BE2C (cell line): ENCODE measurements around the gene TIFAB.

Experiments
- DNase-seq: peaks from one replicate; pipeline ENCODE4 v3.0.0-alpha.2; 2020
- H3K27me3 ChIP-seq: fragments of 250-450 bp; sonication (Bioruptor Pico); 2 replicates; pipeline ENCODE4 v1.5.1; 2020; ENCODE audit warnings: mild to moderate bottlenecking
- H3K36me3 ChIP-seq: fragments of 250-450 bp; sonication (Bioruptor Pico); 2 replicates; pipeline ENCODE4 v1.5.1; 2020; ENCODE audit warnings: mild to moderate bottlenecking
- H3K4me1 ChIP-seq: fragments of 250-450 bp; sonication (Bioruptor Pico); 2 replicates; pipeline ENCODE4 v1.5.1; 2020
- H3K4me3 ChIP-seq: 2 replicates; pipeline ENCODE4 v1.5.1; 2011; ENCODE audit warnings: low read depth, low read length
- H3K9me3 ChIP-seq: fragments of 250-450 bp; sonication (Bioruptor Pico); 2 replicates; pipeline ENCODE4 v1.5.1; 2020
- TF ChIP-seq, protein P1 (sequence below): IDR thresholded peaks from 2 replicates; pipeline ENCODE4 v1.5.1; 2012; ENCODE audit warnings: mild to moderate bottlenecking, low read depth, low read length

TIFAB gene

DNA sequence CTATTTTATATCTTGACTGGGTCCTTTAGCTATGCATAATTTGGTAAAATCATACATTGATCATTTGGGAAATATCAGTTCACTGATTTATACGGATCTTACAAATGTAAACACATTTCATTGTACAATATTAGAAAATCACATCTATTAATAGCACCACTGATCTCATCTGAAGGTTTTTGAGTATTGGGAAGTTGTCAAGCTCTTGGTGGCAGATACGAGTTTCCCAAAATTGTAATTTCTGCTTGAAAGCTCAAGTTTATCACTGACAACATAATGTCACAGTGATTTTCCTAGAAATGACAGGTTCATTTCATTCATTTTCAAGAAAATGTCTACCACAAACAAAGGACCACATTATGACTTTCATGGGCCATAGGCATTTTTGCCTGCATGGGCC is 50.1 kb downstream of the TIFAB start:
- H3K27me3 ChIP-seq = peaks cover 10% of the 10 kb centered on the region; the same call in 1 of the 2 replicates
- H3K4me1 ChIP-seq = peaks cover 3% of the 10 kb centered on the region; the same call in 1 of the 2 replicates
- no peaks in the 10 kb centered on the region; the same call in 1 of the 2 replicates for H3K9me3 ChIP-seq
- H3K36me3 ChIP-seq = peaks cover 3% of the 10 kb centered on the region
- no peak for DNase-seq
- TF ChIP-seq, protein P1, sequence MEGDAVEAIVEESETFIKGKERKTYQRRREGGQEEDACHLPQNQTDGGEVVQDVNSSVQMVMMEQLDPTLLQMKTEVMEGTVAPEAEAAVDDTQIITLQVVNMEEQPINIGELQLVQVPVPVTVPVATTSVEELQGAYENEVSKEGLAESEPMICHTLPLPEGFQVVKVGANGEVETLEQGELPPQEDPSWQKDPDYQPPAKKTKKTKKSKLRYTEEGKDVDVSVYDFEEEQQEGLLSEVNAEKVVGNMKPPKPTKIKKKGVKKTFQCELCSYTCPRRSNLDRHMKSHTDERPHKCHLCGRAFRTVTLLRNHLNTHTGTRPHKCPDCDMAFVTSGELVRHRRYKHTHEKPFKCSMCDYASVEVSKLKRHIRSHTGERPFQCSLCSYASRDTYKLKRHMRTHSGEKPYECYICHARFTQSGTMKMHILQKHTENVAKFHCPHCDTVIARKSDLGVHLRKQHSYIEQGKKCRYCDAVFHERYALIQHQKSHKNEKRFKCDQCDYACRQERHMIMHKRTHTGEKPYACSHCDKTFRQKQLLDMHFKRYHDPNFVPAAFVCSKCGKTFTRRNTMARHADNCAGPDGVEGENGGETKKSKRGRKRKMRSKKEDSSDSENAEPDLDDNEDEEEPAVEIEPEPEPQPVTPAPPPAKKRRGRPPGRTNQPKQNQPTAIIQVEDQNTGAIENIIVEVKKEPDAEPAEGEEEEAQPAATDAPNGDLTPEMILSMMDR = no peak
- no peak overlapping the region for H3K4me3 ChIP-seq

DNA sequence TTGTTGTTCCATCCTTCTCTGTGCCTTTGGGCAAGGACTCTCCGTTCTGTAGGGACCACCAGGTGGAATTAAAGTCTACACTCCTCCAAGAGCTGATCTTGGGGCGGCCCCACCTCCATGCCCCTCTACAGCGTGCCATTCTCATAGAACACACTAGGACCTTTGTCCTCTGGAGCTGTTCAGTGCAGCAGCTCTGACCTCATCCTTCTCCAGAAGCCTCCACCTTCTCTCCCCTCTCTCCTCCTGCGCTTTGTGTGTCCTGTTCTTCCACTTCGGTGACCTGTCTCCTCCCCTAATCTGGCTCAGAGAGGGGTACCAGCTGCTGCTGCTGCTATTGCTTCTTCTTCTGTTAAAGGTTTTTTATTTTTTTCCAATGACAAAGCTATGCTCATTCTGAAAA is 51.3 kb downstream of the TIFAB start:
- DNase-seq = no peak
- no peak overlapping the region for H3K4me3 ChIP-seq
- peaks cover 6% of the 10 kb centered on the region; the same call in 1 of the 2 replicates for H3K27me3 ChIP-seq
- H3K36me3 ChIP-seq = peaks cover 4% of the 10 kb centered on the region
- TF ChIP-seq, protein P1 = no peak
- no peaks in the 10 kb centered on the region; the same call in 1 of the 2 replicates for H3K9me3 ChIP-seq
- peaks cover 6% of the 10 kb centered on the region for H3K4me1 ChIP-seq

DNA sequence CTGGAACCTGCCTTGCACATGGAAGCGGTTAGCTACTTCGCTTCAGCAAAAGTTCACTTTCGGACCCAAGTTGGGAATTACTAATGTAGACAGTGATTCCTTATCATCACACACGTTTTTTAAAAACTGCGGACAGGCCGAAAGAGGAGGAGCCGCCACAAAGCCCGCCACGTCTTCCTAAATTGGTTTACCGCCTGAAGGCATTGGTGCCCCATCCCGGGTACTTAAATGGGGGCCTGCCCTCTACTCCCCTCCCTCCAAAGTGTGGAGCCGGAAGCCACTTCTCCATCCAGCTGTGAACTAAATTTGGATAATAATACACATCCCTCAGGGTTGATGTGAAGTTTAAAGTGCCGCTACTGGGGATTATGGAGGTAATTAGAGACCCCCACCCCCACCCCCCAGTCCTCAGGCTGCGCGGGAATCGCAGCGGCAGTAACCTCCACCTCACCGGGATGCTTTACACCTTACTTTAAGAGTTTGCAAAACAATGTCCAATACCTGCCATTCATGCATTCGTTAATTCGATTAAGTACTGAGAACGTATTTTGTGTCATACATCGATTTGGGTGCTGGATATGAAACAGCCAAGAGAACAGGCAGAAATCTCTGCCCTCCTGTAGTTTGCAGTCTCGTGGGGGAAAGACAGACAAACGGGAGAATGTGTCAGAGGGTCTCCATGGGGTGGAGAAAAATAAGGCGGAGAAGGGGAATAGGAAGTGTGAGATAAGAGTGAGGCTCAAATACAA is 52.2 kb downstream of the TIFAB start:
- peak overlapping the region; percentile 93 for H3K4me3 ChIP-seq
- TF ChIP-seq, protein P1 = no peak
- peaks cover 6% of the 10 kb centered on the region for H3K36me3 ChIP-seq
- peaks cover 6% of the 10 kb centered on the region for H3K4me1 ChIP-seq
- H3K27me3 ChIP-seq = no peaks in the 10 kb centered on the region
- no peaks in the 10 kb centered on the region; the same call in 1 of the 2 replicates for H3K9me3 ChIP-seq
- no peak for DNase-seq

DNA sequence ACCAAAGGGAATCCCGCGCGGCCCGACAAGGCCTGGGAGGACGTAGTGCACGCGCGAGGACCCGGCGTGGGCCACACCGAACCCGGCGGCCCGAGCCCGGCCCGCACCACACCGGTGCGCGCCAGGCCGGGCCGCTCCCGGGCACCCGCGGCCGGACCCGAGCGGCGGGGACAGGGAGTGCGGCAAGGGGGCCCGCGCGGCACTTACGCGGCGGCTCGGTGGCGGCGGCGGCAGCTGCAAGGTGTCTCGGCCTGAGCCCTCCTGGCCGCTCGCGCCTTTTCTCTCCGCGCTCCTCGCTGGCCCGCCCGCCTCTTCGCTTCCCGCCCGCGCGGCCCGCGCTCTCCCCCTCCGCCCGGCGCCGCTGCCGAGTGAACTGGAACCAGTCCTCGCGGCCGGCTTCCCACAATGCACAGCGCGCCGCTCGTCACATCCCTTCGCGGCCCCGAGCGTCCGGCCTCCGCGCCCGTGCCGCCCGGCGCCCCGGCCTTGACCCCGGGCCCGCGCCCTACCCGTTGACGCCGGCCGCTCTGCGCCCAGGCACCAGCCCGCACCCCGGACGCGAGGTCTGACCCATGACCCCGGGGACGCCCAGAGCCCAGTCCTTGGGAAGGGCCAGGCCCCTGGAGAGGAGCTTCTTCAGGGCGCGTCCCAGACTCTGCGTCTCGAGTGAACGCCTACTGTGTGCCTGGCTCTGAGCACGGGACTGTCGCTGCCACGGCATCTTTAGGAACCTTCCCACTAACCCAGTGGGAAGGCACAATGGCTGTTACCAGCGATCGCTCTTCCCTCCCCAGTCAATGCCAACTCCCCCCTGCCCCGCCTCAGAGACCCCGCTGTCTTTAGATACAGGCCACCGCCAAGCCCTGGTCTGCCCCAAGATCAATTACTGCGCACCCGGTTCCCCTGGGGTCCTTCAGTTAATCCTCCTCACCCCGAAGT is 53.0 kb downstream of the TIFAB start, which contains the start of gene MACROH2A1:
MACROH2A1 (minus strand) TSS at position 377 of the 939 bp plus-strand sequence. CDS start 10,138 bp downstream, outside the sequence.
- H3K9me3 ChIP-seq = no peaks in the 10 kb centered on the region
- TF ChIP-seq, protein P1 = no peak
- peak; percentile 93 for DNase-seq
- H3K4me1 ChIP-seq = peaks cover 6% of the 10 kb centered on the region
- peak within 1 kb of the TSS; percentile 93 for H3K4me3 ChIP-seq
- H3K36me3 ChIP-seq = peaks cover 6% of the 10 kb centered on the region
- no peaks in the 10 kb centered on the region for H3K27me3 ChIP-seq

DNA sequence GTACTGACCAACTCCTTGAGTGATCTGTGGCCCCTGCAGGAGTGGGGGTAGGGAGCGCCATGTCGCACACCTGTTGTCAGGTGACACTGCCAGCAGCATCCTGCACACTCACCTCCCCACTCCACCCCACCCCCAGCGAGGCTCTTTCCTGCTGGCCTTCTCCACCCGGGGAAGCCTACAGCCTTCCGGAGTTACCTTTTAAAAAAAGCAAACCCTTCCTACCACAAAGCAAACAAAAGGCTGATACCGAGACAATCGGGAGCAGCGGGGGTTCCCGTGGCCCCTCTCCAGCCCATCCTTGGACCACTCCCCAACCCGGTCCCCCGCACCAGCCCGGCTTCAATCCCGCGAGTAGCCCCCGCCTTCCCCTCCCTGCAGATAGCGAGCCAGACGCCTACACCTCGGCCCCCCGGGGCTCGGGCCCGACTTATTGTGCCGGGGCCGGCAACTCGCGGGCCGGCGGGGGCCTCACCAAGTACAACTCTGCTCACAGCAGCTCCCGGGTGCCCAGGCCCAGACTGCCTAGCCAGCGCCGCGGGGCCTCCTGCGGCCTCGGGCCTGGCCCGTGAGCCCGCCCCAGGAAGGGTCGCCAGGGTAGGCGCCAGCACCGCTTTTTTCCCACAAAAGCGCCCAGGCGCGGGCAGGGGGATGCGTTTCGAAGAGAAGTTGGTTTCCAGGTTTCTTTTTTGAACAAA is 53.8 kb downstream of the TIFAB start:
- peak overlapping the region; percentile 93 for H3K4me3 ChIP-seq
- TF ChIP-seq, protein P1 = no peak
- peak; percentile 47 for DNase-seq
- H3K27me3 ChIP-seq = no peaks in the 10 kb centered on the region
- peaks cover 13% of the 10 kb centered on the region for H3K36me3 ChIP-seq
- H3K4me1 ChIP-seq = peaks cover 6% of the 10 kb centered on the region
- H3K9me3 ChIP-seq = no peaks in the 10 kb centered on the region
